Activated T-cell treated with anti-CD3 and anti-CD28 coated beads for 4 hours (primary cell): Measurements from ENCODE around the gene AOC1.

Experiments
- DNase-seq: peaks from one replicate; pipeline ENCODE4 v3.0.0-alpha.2; 2020

The AOC1 gene

DNA sequence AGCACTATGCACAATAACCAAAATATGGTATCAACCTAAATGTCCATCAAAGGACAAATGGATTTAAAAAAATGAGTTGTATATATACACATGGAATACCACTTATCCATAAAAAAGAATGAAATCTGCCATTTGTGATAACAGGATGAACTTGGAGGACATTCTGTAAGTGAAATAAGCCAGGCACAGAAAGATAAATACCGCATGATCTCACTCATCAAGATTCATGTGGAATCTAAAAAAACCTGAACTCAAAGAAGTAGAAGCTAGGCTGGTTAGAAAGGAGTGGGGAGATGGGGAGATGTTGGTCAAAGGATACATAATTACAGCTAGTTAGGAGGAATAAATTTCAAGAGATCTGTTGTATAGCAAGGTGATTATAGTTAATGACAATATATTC lies 17.3 kb upstream of the AOC1 start:
- no peak for DNase-seq

DNA sequence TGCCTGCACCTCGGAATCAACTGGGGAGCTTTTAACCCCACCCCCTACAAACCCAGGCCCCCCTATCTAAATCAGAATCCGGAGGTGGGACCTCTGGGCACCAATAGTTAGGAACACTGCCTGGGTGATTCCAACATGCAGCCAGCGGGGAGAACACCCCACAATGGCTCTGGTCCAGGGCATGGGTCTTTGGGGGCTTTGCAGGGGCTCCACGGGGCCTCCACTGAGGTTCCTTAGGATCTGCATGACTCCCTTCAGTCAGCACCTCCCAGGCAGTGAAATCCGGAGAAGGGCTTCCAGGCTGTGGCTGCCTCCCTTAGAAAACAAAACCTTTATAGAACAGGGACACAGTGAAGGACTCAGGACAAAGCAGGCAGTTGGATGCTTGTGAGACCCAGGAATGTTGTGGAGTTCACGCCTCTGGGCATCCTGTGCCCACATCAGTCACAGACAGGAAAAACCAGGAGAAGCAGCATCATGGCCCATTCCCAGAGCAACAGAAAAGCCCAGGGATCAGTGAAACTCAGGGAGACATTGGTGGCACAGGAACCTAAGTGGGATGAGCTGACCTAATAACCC lies 16.5 kb upstream of the AOC1 start:
- DNase-seq: no peak

DNA sequence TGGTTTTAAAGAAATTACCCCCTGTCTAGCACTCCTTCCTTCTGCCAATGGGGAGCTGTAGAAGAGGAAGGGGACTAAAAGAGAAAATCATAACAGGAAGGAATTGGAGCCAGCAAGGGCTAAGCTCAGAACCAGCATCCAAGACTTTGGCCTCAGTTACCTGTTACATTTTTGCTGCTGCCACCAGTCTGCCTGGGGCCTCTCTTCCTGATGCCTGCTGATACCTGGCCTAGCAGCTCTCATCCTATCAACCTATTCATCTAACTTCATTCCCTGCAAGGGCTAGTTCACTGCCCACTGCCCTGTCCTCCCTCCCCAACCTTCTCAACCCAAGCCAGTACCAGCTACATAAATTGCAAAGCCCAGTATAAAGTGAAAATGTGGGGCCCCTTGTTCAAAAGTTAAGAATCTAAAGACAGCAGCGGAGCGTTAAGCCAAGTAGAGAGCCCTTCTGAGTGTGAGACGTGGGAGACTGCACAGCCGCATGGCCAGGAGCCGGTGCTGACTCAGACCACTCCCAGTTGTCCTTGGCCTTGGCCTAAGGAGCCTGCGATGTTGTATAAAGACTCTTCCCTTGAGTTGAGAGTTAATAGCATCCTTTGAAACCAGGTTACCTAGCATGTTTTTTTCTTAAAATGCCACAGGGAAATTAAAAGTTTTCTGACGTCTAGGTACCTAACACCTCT lies 13.2 kb upstream of the AOC1 start:
- no peak for DNase-seq

DNA sequence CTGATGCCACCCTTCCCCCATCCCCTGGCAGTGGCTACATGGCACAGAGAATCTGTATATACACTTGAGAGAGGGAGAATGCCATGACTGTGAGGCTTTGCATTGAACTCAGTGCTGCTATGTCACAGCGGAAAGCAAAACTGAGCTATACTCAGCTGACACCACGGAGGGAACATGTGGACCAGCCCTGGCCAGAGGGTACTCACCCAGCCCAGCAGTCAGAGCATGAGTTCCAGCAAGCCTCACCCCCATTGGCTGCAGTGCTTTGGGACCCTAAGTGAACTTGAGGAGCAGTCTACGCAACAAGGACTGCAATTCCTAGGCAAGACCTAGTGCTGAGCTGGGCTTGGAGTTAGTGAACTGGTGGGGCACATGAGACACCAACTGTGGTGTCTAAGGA lies 10.3 kb upstream of the AOC1 start:
- no peak for DNase-seq

DNA sequence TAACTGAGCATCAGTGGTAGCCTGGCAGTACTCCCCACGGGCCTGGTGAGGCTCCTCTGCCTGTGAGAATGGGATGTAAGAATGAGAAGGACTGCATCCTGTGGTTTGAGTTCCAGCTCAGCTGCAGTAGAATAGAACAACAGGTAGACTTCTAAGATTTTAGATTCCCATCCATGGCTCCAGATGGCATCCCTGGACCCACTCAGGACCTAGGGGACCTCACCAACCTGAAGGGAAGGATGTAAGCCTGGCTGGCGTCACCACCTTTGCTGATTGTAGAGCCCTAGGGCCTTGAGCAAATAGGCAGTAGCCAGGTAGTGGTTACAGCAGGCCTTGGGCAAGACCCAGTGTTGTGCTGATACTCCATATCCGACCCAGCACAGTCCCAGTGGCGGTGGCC lies 9.6 kb upstream of the AOC1 start:
- no peak for DNase-seq

DNA sequence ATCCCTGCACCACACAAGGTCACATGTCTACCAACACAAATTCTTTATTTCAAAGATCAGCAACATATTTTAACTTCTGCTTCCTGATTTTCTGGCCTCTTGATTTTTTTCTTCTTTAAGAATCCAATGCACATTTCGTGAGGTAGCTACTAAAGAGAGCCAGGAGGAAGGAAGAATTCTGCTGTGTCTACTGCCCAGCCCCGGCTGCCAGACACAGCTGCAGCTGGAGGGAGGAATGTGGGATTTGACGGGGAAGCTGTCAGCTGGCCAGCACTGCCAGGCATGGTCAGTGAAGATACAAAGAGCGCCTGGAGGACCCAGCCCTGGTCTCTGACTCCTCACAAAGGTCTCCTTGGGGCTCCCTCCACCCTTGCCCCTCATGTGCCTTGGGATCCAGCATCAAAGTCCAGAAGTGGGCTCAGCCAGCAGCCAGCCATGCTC lies 6.9 kb upstream of the AOC1 start:
- no peak for DNase-seq

DNA sequence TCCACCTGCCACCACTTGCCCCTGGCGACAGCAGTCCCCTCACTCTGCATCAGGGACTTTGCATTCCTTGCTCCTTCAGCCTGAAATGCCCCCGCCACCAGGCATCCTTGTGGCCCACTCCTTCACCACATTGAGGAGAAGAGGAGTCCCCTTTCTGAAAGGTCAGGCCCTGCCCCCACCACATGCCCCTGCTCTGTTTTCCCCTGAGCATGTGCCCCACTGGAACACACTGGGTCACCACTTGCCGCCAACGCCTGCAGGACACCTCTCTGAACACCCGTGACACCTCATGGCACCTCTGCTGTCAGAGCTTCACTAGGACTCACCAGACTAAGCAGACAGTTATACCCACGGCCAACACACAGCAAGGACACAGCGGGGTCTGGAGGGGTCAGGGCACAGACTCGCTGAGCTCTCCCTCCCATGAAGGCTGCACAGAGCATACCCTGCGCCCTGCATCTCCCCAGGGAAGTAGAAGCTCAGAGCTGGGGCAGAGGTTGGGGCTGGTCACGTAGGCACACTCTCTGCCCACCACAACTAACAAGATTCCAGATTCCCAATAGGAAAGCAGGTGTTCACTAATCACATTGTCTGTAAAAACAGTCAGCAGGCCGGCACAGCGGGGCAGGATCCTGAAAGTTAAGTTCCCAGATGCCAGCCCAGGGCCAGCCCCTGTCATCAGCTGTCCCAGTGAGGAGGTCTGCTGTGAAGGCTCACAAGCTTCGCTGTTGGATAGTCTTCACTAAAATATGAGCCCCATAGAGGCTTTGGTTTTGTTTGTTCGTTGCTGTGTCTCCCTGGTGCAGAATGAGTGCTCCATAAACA lies 5.8 kb upstream of the AOC1 start:
- DNase-seq: no peak

DNA sequence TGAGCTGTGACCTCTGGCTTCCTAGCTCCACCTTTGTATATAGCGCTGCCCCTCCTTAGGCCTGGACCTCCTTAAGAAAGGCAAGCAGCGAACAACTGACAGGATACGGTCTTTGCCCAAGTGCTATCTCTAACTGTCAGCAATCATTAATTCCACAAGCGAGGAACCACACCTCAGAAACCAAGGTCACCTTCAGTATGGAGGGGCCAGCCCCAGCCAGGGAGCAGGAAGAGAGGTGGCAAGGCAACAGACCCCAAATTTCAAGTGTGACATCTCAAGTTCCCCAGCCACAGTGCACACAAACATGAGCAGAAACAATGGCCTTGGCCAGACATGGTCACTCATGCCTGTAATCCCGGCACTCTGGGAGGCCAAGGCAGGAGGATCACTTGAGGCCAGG lies 4.8 kb upstream of the AOC1 start:
- DNase-seq: no peak

DNA sequence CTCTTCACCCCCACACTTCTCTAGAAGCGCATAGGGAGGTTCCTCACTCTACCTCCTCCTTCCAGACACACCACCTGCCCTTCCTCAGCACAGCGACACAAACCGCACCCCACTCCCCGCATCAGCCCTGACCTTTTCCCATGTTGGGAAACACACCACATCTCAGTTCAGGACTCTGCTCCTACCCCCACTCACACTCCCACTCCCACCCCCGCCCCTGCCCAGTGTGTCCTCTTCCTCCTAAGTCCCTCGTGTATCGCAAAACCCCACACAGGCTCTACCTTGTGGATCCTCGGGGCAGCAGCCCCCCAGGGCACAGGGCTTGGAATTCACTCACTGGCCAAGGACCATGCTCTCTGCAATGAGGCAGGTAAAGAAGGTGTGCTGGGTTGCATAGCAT lies 4.2 kb upstream of the AOC1 start:
- no peak for DNase-seq

DNA sequence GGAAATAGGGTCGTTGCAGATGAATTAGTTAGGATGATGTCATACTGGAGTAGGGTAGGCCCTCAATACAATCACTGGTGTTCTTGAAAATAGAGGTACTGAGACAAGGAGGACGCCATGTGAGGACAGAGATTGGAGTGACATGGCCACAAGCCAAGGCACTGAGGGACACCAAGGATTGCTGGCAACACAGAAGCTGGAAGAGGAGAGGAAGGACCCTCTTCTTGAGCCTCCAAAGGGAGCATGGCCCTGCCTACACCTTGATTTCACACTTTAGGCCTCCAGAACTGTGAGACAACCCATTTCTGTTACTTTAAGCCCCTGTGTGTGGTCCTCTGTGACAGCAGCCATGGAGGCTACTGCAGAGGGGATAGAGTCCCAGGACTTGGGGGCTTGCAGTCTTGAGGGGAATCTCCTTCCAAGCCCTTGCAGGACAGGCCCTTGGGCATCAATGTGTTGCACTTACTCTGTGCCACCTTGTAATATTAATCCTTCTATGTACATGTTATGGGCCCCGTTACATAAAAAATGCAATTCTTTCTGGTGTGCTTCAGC lies 3.7 kb upstream of the AOC1 start:
- DNase-seq: no peak

DNA sequence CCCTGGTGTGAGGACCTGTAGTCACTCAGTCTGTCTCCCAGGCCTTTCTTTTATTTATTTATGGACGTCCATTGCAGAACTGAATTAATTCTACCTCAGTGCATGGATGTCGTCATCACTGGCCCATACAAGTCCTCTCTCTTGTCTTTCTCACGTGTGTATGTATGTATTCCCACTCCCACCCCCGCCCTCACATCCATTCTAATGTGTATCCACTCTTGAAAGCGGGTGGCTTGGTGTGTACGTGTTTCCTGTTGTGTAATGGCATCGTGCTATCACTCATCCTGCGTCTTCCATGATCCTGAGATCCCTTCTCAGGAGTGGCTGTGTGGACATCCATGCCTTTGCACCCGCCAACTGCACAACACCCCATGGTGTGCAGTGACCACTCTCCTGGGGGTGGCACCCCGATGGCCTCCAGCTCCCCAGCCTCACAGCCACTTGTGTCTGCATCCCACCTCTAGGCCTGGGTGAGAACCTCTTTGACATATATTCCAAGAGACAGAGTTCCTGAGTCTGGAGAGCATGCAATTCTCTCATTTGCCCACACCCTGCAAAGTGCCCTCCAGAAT lies 3.0 kb upstream of the AOC1 start:
- DNase-seq: no peak

DNA sequence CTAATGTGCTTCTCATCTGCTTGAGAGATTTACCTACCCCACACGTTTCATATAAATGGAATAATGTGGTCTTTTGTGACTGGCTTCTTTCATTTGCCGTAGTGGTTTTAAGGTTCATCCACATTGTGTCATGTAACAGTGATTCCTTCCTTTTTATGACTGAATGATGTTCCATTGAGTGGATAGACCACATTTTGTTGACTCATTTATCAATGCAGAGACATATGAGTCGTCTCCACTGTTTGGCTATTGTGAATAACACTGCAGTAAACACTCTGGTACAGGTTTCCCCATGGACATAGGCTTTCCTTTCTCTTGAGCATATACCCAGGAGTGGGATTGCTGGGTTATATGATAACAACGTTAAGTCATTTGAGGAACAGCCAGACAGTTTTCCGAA lies 2.0 kb upstream of the AOC1 start:
- no peak for DNase-seq

DNA sequence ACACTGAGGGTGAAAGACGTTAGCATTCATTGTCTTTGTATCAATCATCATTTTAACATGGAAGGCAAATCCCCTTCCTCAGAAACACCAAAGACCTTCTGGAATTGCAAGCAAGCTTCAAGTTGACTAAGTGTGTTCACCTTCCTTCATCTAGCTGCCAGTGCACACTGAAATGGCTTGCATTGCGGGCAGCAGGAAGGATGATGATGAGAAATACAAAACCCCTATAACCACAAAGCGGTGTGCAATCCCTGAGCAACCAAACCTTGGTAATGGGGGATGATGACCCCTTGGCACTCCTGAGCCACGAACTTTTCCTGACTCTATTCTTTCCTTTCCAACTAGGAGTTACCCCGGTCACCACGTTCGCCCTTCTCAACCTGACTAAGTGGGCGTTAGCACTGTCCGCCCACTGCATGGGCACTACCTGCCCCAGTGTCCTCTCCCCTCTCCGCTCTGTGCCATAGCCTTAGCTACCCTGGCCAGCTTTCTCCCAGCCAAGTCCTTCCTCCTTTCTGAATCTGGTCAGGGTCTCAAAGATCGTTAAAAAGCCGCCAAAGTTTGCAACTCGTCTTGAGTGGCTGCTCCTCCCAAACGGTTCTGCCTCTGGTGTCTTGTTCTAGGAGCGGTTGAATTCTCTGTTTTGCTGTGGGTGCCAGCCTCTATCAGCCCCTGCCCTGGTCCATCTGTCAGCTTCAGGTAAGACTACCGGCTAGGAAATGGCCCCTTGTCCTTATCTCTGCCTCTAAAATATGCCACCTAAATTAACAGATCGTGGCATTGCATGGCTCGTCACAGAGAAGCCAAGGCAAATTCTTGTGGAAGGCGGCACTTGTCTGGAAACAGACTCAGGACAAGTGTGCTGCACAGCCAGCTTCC lies 586 bp upstream of the AOC1 start:
- DNase-seq: no peak

DNA sequence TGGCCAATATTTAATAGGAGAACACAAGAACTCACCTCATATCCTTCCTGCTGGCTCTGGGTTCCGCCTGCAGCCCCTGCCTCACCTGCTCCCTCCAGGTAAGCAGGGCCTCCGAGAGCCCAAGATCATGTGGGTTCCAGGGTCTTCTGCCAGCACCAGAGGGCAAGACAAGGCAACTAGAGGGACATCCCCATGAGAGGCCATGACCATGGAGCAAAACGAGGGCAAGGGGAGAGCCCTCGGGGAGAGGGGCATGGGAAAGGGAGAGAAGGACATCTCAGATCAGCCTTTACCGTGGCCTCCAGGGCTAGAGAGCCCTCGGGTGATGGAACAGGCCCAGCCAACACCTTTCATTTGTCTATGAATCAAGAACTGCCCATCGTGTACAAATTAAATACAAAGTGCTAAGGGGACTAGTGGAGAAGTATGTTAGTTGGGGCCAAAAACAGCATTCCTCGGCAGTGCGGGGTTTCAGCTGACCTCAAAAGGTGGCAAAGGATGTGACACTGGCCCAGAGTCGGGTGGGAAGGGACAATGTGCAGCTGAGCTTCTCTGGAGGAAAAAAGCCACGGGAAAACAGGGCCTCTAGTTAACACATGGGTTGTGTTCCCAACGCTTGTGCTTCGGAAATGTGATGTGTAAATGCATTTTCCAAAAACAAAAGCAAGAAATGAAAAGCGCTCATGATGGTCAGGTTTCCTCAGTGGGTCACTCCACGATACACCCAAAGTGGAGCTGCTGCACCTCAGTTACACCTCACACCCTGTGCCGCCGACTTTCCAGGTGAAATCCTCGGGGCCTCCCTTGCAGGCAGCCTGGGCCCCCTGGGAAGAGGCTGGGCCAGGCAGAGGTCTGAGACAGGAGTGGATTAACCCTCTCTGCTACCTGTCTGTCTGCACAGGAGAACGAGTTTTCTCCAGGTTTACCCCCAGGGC lies 2.0 kb downstream of the AOC1 start:
- DNase-seq: no peak

DNA sequence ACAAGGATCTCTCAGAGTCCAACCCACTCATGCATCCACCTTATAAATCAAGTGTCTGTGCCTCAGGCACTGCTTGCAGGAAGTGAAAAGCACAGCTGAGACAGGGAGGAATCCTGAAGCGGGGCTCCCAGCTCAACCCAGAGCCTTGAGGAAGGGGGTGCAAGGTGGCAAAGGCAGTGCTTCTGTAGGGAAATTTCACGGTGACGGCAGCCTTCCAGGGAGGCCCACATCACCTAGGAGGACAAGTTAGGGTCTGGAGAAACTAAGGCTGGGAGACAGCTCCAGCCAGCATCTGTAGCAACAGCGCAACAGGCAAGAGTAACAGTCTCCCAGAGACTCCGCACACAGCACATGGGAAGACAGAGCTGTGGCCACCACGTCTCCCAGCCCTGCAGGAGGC lies 2.7 kb downstream of the AOC1 start:
- no peak for DNase-seq

DNA sequence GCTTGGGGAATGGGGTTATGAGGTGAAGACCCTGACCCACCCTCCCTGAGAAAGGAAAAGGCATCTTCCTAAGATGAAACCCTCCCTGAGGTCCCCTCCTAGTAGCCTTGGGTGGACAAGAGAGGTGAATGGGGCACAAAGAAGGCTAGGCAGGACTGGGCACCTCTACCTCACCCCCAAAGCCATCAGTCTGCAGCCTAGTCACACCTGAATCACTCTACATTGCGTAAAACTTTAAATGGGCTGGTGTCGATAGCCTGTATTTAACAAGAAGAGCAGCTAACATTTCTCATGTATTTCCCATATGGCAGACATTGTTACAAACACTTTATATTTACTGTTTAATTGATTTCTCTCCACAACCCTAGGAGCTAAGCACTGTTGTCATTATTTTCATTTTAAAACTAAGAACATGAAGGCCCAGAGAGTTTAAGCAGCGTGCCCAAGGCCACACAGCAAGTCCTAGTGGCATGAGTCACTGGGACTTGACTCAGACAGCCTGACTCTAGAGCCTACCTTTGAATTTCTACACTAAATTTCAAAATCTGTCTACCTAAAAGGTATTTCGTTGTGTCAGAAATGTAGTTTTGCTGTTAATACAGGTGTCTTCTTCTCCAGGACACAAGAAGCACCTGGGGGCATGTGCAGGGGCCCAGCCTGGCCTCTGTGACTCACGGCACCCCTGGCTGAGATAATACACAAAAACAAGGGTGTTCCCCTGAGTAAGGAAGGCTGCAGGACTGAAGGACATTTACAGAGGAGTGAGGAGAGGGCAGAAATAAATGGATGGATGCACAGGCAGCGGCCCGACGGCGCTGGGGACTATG lies 3.4 kb downstream of the AOC1 start:
- DNase-seq: no peak

DNA sequence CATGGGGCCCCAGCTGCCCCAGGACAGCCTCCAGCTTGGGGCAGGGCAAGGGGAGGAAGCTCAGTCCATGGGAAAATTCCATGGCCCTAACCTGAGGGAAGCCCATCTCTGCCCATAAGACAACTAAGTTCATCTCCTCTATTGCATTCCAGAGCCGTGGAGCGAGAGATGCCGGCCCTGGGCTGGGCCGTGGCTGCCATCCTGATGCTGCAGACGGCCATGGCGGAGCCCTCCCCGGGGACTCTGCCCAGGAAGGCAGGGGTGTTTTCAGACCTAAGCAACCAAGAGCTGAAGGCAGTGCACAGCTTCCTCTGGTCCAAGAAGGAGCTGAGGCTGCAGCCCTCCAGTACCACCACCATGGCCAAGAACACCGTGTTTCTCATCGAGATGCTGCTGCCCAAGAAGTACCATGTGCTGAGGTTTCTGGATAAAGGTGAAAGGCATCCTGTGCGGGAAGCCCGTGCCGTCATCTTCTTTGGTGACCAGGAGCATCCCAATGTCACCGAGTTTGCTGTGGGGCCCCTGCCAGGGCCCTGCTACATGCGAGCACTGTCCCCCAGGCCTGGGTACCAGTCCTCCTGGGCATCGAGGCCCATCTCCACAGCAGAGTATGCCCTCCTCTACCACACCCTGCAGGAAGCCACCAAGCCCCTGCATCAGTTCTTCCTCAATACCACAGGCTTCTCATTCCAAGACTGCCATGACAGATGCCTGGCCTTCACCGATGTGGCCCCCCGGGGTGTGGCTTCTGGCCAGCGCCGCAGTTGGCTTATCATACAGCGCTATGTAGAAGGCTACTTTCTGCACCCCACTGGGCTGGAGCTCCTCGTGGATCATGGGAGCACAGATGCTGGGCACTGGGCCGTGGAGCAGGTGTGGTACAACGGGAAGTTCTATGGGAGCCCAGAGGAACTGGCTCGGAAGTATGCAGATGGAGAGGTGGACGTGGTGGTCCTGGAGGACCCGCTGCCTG lies 4.3 kb downstream of the AOC1 start:
- no peak for DNase-seq

DNA sequence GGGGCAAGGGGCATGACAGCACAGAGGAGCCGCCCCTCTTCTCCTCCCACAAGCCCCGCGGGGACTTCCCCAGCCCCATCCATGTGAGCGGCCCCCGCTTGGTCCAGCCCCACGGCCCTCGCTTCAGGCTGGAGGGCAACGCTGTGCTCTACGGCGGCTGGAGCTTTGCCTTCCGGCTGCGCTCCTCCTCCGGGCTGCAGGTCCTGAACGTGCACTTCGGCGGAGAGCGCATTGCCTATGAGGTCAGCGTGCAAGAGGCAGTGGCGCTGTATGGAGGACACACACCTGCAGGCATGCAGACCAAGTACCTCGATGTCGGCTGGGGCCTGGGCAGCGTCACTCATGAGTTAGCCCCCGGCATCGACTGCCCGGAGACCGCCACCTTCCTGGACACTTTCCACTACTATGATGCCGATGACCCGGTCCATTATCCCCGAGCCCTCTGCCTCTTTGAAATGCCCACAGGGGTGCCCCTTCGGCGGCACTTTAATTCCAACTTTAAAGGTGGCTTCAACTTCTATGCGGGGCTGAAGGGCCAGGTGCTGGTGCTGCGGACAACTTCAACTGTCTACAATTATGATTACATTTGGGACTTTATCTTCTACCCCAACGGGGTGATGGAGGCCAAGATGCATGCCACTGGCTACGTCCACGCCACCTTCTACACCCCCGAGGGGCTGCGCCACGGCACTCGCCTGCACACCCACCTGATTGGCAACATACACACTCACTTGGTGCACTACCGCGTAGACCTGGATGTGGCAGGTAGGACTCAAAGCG lies 5.1 kb downstream of the AOC1 start:
- DNase-seq: no peak
